Measurements from ENCODE around the gene ZNRD2.
A peak's percentile ranks its signal among the peaks of the same experiment; 100 is the strongest.

ZNRD2 gene

DNA sequence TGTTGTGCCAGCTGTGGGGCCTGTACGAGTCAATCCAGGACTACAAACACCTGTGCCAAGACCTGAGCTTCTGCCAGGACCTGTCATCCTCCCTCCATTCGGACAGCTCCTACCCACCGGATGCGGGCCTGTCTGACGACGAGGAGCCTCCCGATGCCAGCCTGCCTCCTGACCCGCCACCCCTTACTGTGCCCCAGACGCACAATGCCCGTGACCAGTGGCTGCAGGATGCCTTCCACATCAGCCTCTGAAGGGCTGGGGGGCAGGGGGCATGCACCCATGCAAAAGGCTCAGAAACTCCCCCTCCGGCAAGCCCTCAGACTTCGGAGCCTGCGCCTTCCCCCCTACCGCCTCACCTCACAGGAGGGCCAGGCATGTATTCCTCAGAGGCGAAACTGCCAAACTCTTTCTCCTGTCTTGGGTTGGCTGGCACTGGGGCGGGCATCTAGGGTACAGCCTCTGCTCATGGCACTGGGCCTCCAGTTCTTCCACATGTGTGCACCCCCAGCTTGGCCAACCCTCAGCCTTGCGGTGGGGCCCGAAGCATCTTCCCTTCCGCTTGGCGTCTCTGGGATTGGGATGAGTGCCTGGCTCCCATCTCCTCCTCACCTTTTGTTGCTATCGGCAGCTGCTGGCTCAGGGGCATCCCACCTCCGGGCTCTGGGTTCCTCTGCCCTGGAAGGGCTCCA is 3.3 kb downstream of the ZNRD2 start:
- no peak for DNase-seq (ENCODE audit: low spot score)

DNA sequence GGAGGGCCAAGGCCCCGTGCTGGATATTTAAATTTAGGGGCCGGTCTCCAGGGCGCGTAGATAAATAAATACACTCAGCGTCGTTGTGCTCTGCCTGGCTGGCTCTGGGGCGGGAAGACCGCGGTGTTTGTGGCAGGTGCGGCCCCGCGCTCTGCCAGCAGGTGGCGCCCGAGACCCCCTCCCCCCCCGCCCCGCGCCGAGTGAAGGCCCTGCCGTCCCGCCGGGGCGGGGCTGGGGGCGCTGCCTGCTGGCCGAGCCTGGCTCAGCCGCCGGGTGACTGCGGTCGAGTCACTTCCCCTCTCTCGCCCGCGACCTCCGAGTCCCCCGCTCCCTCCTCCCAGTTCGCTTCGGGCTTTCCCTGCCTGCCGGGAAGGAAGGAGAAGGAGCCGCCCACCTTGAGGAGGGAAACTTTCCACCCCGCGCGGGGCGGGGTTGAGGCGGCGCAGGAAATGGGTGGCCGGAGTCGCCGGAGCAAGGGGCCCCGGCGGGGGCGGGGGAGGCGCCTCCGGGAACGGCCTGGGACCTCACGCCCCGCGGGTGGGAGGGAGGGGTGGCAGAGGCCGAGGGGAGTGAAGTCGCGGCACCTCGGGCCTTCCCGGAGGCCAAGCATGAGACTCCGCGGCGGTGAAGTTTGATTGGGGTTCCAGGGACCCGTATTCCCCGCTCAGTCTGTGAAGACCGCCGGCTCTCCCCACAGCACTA is 4.0 kb downstream of the ZNRD2 start:
- peak; percentile 87 for DNase-seq (ENCODE audit: low spot score)

DNA sequence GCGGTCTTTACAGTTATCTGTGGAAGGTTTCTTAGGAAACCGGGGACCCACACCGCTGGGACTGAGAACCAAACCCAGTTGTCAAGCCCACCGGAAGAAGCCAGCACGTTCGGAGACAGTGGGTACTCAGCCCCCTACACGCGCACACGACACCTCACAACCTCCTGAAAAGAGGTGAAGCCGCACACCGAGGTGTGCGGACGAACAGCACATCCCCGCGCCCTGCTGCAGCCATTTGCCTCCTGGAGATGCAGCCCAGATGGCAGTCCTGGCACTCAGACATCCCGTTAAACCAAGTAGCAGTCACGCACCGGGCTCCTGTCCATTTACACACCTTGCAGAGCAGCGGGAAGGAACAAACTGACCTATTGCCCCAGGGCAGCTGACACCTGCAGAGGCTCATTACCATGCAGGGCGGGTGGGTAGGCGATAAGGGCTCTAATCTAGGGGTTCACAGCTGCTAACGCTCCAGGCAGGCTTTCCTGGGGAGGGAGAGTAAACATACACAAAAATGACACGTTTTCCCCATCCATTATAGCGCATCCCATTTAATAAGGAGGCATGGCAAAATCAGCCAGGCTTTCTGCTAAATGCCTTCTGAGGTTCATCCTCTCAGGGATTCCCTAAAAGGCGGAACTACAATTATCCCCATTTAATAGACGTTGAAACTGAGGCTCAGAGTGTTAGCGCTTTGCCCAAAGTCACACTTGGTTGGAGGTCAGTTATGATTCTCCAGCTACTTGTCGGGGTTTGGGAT is 4.7 kb downstream of the ZNRD2 start:
- DNase-seq (ENCODE audit: low spot score), result peak; percentile 16

DNA sequence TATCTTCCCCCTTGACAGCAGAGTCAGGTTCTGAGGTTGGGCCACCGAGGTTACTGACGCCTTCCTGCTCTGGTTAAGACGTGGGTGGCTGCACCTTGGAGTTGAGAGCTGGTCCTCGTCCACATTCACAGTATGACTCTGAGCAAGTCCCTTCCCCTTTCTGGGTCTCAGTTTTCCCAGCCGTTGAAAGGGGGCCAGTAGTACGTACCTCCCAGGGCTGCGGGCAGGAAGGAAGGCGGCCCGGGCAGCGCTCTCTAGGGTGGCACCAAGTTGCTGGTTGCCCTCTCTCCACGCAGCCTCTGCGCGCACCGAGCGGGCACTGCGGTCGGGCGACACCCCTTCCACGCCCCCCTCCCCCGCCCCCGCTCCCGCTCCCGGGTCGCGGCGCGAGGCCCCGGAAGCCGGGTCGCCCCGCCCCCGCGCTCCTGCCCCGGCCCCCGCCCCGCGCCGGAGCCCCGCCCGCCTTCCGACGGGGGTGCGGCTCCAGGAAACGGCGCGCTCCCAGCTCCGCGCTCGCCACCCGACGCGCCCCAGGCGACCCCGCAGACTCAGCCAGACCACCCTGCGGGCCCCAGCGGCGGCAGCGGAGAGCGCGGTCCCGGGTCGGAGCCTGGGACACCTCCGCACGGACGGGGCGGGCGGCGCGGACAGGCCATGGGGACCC is 5.4 kb downstream of the ZNRD2 start, which contains the start of gene EHBP1L1:
Gene EHBP1L1 (plus strand): TSS at position 486 of the 664 bp plus-strand sequence. CDS start 250 bp downstream, outside the sequence.
- DNase-seq (ENCODE audit: low spot score), result peak; percentile 79

DNA sequence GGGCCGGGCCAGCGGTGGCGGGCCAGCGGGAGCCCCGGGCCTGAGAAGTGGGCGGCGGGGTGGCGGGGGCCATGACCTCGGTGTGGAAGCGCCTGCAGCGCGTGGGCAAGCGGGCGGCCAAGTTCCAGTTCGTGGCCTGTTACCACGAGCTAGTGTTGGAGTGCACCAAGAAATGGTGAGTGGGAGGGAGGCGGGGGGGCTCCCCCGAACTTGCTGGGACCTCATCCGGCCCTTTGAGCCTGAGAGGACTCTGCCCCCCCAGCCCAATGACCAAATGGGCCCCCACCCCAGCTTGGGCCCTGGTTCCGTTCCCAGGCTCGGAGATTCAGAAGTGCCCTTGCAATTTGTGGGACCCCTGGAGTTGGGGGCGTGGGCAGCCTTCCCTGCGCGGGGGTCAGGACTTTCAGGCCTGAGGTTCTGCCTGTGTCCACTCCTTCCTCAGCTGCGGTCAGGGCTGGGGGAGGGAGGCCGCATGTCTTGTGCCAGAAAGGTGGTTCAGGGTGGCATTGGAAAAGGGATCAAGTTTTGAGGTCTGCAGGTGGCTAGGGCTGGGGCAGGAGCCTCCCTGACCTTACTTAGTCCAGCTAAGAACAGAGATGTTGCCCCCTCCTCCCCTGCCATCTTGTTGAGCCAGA is 6.1 kb downstream of the ZNRD2 start:
- no peak for DNase-seq (ENCODE audit: low spot score)

DNA sequence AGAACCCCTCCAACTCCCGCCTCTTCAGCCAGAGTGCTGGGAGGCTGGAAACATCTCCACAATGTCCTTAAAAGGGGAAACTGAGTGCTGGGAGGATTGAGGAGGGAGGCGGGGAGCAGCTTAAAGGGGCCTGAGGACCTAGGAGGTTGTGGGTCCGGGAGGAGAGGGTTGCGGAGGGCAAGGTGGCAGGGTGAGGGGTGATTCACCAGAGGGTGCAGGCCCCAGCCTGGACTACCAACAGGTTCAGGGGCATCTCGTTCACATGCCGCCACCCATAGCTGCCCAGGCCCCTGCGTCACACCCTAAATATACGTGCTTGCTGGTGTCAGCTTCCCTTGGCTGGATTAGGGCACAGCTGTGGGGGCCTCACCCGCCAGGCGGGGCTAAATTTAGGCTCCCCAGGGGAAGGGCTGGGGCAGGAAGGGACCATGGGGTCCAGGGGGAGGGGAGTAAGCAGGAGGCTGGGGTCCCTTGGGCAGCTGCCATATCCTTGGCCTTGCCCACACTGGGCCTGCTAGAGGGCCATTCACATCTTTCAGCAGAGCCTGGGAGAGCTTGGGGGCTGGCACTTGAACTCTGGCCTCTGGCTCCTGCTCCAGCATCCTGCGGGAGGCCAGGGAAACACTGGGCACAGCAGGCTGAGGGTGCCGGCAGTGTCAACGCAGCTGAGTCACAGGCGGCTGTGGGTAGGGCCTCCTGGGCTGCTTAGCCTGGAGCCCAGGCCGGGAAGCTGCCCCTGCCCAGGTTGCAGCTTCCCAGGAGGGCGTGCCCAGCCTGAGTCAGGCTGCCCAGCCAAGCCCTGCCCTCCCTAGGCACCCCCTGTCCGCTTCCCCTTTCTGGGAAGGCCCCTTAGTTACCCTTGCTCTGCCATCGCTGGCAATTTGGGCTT is 6.8 kb downstream of the ZNRD2 start:
- peak; percentile 39 for DNase-seq (ENCODE audit: low spot score)

DNA sequence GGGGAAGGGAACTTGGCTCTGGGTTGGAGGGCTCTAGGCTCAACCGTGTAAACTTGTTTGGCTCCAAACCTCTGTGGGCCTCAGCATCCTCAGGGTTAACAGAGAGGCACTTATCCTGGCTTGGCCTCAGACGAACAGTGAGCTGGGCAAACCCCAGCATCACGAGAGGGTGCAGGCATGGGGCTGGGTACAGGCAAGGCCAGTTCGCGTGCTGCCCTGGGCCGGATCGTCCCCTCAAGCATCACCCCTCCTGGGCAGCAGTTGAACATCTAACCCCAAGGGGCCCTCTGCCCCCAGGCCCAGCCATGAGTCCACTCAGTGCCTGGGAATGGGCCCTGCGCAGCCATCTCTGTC is 7.5 kb downstream of the ZNRD2 start:
- DNase-seq (ENCODE audit: low spot score), result no peak

DNA sequence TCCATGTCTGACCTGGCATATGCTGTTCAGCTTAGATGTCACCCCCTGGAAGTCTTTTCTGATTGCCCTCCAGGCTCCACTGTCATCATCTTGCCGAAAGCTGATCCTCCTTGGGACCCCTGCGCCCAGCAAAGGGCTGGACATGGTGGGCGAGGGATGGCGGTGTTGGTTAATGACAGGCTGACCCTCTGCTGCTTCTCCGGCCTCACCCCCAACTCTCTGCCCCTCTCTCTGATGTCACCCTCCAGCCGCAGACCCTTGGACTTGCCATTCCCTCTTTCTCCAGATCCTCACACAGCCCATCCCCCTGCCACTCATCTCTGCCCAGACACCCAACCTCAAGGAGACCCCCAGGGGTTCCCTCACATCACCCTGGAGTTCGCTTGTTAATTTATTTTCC is 7.9 kb downstream of the ZNRD2 start:
- DNase-seq (ENCODE audit: low spot score), result no peak

DNA sequence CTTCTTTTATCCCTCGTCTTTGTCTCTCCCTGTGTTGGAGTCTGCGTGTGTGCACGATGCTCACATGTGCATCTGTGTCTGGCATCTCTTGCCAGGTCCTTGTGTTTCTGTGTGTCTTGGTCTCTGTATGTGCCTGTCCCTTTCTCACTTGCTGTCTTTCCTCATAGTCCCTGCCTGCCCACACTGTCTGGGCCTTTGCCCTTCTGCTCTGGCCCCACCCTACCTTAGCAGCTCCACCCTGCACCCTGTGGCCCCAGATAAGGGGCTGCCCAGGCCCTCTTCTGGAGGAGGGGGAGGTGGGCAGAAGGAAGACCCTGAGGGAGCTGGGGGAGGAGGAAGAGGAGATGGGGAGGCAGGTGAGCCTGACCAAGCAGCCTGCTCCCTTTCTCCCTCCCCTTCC is 8.4 kb downstream of the ZNRD2 start:
- no peak for DNase-seq (ENCODE audit: low spot score)

DNA sequence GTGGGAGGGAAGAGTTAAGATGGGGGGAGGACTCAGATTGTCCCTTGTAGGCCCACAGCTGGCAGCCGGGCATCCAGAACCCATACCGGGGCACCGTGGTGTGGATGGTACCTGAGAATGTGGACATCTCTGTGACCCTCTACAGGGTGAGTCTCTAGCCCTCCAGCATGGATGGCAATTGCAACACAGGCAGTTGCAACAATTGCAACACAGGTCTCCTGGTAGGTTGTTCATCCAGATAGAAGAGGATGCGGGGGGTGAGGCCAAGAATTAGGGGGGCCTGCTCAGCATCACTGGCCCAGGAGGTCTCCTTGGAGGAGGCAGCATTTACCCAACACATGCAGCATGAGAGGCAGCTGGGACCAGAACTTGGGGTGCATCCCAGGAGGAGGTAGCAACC is 9.0 kb downstream of the ZNRD2 start:
- no peak for DNase-seq (ENCODE audit: low spot score)

DNA sequence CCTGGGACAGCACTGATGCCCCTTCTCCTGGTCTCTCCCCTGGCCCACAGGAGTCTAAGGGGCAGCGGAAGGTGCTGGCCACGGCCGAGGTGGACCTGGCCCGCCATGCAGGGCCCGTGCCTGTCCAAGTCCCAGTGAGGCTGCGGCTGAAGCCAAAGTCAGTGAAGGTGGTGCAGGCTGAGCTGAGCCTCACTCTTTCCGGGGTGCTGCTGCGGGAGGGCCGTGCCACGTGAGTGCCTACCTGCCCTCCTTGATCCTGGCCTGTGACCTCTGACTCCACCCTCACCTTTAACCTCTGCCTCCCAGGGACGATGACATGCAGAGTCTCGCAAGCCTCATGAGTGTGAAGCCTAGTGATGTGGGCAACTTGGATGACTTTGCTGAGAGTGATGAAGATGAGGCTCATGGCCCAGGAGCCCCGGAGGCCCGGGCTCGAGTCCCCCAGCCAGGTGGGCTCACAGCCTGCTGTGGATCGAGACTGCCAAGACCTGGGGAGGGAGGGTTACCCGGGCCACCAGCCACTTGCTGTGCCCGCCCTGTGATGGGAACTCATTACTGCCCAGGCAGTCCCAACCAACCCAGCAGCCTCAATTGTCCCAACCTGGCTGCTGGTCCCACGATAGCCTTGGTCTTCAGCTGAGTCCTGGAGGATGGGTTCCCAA is 9.9 kb downstream of the ZNRD2 start:
- no peak for DNase-seq (ENCODE audit: low spot score)

DNA sequence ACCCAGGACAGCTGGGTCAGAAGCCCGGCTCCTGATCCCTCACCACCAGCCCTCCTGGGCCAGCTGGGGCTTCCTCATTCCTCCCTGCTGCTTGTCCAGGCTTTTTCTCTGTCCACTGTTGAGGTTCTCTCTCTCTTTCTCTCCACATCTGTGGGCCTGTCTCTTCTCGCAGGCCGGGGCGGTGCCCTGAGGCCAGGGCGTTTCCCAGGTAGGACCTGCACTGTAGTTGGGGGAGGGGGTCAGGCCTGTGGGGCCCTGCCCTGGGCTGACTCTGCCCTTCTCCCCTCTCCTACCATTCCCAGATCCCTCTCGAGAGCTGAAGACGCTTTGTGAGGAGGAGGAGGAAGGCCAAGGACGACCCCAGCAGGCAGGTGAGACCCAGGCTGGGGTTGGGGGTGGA is 10.5 kb downstream of the ZNRD2 start:
- DNase-seq (ENCODE audit: low spot score), result no peak

DNA sequence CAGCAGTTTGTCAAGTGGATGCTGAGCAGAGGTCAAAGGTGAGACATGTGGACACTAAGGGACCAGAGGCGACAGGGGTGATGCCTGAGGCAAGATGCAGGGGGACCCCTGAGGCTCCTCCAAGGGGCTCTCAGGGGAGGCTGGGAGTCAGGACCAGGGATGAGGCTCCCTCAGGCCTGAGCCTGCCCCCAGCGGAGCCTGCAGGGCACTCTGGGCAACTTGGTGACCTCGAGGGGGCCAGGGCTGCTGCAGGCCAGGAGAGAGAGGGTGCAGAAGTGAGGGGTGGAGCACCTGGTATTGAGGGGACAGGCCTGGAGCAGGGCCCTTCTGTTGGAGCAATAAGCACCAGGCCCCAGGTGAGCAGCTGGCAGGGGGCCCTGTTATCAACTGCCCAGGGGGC is 11.7 kb downstream of the ZNRD2 start:
- no peak for DNase-seq (ENCODE audit: low spot score)

DNA sequence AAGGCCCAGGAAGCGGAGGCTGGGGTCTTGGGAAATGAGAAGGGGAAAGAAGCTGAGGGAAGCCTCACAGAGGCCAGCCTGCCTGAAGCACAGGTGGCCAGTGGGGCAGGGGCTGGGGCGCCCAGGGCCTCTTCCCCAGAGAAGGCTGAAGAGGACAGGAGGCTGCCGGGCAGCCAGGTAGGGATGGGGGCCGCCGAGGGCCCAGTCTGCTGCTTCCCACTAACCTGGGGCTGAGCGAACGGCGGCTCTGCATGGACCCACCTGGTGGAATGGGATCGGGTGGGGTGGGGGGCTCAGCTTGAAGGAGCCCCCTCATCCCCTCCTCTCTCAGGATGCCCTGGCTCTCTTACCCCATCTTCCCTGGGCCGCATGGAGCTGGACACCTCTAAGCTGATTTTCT is 13.3 kb downstream of the ZNRD2 start:
- DNase-seq (ENCODE audit: low spot score), result no peak

DNA sequence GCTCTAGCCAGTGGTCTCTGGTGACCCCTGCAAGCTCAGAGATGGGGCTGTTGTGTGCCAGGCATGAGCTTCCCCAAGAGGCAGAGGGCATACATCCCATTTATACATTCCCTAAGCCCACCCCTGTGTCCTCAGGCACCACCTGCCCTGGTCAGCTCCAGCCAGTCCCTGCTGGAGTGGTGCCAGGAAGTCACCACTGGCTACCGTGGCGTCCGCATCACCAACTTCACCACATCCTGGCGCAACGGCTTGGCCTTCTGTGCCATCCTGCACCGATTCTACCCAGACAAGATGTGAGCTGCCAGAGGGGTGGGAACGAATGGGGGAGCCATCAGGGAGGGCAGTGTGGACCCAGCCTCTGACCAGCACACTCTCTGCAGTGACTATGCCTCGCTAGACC is 13.8 kb downstream of the ZNRD2 start:
- DNase-seq (ENCODE audit: low spot score), result no peak

DNA sequence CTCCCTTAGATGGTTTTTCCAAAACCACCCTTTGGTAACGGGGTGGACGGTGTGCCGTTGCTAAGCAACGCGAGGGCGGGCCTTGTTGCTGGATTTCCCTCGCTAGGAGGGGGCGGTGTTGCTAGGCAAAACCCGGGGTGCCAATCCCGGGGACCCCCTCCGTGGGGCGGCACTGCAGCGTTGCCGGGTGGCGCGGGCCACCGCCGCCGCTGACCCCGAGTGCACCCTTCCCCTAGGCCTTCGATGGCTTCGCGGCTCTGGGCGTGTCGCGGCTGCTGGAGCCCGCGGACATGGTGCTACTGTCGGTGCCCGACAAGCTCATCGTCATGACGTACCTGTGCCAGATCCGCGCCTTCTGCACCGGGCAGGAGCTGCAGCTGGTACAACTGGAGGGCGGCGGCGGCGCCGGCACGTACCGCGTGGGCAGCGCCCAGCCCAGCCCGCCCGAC is 14.5 kb downstream of the ZNRD2 start:
- no peak for DNase-seq (ENCODE audit: low spot score)

DNA sequence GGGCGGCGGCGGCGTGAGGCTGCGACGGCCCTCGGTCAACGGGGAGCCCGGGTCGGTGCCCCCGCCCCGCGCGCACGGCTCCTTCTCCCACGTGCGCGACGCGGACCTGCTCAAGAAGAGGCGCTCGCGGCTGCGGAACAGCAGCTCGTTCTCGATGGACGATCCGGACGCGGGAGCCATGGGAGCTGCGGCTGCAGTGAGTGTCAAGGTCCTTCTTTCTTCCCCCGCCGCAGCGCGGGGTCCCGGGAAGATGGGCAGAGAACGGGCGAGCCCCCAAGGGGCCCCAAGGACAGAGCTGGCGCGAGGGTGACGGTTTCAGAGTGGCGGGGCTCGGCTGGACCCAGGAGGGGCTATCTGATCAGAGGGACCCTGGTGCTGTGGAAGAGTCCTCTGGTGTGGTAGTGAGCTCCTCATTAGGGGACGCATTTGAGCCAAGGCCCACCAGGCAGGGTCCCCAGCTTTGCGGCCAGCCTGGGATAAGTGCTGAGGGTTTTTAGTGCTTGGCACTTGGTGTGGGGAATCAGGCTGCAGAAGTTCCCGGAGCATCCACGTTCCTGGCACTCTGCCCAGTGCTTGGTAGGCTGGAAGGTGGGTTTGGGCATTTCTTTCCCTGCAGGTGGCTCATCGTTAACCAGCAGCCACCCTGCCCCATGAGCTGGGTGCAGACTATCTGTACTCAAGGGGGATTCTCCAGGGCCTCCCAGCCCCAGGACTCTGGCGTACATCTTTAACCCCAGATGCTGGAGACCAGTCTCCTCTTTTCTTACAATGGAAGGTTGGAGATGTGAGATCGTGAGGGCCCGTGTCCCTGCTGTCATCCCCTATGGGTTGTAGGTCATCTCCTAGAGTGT is 15.3 kb downstream of the ZNRD2 start:
- DNase-seq (ENCODE audit: low spot score), result no peak

DNA sequence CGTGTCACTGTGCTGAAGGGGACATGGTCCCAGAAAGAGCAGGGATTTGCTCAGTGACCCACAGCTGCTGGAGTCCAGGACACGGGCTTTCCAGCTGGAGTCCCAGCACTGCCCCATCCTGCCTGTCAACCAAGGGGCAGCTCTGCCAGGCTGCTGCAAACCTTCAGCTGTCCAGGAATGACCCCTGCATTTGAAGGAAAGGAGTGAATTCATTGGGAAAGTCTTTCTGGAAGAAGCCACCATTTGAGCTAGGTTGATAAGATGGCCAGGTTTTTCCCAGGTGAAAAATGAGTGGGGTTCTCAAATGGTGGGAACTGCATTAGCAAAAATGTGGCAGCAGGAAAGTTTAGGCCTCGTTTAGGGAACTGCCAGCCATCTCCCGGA is 16.0 kb downstream of the ZNRD2 start:
- no peak for DNase-seq (ENCODE audit: low spot score)

DNA sequence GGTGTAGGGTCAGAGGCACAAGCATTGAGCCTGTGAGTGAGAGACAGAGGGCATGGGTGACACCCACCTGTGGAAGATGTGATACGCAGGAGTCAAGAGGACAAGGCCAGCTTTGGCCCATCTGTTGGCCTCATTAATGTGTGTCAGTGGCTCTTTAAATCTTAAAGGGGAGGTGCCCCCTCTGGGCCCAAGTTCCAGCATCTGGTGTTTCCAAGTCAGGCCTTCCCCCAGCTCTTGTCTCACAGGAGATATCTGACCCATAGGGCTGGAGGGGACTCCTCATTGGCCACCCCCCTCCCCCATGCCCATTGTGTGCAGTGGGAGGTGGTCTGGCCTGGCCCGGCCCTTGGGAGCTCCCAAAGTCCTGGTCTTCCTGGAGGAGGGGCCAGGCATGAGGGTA is 16.4 kb downstream of the ZNRD2 start:
- DNase-seq (ENCODE audit: low spot score), result no peak

Data from CD4-positive, alpha-beta T cell treated with Interleukin-2 at 100 ng/mL for 4 hours (primary cell).